ENCODE measurements around the gene MKNK2.
A peak's percentile ranks its signal among the peaks of the same experiment; 100 is the strongest.

MKNK2 gene

GRCh38 chr19:2021453-2022140 lies 29.4 kb downstream of the MKNK2 start:
- DNase-seq, result no peak

DNA sequence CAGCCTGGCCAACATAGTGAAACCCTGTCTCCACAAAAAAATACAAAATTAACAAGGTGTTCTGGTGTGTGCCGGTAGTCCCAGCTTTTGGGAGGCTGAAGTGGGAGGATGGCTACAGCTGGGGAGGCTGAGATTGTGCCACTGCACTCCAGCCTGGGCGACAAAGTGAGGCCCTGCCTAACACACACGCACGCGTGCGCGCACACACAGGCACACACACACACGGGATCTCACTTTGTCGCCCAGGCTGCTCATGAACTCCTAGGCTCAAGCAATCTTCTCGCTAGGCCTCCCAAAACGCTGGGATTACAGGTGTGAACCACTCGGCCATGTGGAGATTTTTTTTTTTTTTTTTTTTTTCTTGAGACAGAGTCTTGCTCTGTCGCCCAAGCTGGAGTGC lies 32.3 kb downstream of the MKNK2 start:
- no peak for DNase-seq

DNA sequence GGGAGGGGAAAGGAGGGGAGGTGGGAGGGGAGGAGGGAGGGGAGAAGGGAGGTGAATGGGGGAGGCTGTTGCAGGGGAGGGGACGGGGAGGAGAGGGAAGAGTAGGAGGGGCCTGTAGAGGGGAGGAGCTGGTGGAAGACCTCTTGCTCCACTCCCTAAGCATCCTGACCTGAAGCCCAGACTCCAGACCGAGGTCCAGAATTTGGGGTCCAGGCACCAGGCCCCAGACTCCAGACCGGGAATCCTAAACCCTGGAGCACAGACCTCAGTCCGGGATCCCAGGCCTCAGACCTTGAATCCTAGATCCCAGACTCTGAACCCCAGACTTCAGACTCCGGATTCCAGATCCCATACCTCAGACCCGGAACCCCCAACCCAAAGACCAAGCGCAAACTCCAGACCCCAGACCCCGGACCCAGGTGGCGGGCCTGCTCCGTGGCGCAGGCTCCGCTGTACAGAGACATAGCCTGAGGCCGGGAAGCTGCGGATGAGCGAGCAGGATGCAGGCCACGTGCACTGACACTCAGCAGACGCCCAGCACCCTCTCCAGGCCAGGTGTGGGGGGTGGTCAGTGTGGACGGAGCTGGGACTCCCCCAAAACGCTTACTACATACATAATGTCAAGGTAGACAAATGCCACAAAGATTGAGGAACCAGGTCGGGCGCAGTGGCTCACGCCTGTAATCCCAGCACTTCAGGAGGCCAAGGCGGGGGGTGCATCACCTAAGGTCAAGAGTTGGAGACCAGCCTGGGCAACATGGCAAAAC lies 34.8 kb downstream of the MKNK2 start:
- peak; percentile 63 for DNase-seq

GRCh38 chr19:2015608-2015950 lies 35.5 kb downstream of the MKNK2 start, which contains the start of gene BTBD2:
Gene BTBD2, minus strand, starts transcription at chr19:2015714. Its CDS starts 11 bp downstream, at chr19:2015703.
- DNase-seq, result peak; percentile 53

GRCh38 chr19:2014731-2015607 lies 36.1 kb downstream of the MKNK2 start:
- no peak for DNase-seq

DNA sequence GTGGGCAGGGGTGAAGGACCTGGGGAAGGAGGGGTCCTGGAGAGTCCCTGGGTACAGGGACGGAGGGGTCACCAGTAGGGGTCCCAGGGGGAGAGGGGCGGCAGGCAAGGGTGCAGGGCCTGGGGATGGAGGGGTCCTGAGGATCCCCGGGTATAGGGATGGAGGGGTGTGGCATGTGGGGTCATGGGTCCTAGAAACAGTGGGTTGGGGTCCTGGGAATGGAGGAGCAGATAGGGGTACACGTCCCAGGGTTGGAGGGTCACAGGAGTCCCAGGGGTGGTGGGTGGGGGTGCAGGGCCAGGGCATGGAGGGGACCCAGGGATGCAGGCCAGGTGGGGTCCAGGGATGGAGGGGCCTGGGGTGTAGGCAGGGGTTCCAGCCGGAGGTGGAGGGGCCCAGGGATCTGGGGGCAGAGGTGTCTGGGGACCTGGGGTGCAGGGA lies 36.9 kb downstream of the MKNK2 start:
- DNase-seq, result no peak

DNA sequence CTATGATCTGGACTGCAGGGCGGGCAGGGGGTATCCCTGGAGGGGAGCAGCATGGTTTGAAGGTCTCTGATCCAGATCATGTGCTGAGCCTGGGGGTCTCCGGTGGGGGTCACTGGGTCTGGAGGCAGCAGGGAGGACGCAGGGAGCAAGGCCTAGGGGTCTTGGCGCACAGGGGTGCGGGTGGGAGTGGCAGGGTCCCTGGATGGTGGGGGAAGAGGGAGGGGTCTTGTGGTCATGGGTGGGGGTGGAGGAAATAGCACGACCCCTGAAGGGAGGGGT lies 37.4 kb downstream of the MKNK2 start:
- no peak for DNase-seq

DNA sequence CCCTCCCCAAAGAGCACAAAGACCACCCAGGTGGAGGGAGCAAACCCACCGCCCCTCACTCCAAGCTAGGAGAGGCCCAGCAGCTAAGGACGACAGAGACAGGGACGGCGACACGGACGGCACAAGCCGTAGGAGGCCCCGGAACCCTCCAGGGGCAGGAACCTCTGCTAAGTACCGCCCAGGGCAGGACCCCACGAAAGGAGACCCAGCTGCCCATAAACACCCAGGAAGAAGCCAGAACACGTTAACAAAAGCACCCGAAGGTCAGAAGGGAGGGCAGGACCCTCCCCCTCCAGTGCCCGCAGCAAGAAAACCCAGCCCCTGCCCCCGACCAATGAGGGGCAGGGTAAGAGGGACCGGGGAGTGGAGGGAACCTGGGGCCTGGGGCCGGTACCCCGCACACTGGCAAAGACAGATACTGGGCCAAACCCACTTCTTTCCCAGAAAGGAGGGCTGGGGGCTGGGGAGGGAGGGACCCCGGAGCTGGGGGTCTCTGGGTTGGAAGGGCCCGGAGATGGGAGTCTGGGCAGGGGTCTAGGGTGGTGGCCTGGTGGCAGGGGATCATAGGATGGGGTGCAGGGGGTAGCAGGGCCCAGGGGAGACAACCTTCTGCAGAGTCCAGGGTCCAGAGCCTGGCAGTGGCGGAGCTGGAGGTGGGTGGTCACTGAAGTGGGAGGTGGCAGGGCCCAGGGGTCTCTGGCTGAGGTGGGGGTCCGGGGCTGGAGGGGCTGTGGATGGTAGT lies 37.9 kb downstream of the MKNK2 start:
- DNase-seq, result no peak

GRCh38 chr19:2011169-2011568 lies 39.9 kb downstream of the MKNK2 start:
- DNase-seq, result no peak

DNA sequence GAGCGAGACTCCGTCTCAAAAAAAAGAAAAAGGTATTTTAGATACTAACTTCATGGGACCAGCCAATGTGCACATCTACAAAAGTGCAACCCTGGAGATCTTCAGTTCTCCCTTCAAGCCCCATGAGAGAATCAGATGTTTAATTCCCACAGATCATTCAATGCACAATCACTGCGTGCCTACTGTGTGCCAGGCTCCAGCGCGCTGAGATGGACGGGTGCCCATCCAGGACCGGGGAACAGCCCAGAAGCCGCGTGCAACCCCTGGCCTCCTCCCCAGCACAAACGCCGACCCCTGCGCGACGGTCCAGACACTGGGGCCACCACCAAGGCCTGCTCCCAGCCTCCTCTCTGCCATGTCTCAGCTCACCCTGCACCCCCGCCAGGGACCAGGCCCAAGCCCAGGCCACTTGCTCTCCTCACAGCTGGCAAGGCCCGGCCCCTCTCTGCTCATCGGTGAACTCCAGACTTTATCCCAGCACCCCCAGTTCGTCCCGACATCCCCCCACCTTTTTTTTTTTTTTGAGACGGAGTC lies 40.8 kb downstream of the MKNK2 start:
- DNase-seq, result no peak

DNA sequence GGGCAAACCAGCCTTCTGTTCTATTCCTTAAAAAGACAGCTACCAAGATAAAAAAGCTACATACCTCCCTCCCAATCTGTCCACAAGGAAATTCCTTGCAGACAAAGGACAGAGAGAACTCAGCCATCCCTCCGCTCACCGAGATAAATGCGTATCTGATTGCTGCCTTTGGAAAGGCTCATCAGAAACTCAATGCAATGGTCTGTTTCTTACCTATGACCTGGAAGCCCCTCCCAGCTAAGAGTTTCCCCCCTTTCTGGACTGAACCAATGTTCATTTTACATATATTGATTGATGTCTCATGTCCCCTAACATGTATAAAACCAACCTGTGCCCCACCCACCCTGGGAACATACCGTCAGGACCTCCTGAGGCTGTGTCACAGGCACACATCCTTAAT lies 47.2 kb downstream of the MKNK2 start:
- DNase-seq, result no peak

GRCh38 chr19:1999856-2000515 lies 51.1 kb downstream of the MKNK2 start:
- no peak for DNase-seq

- no peak for DNase-seq
These were observed 52.0 kb downstream of the MKNK2 start for GRCh38 chr19:1998712-1999708.

DNA sequence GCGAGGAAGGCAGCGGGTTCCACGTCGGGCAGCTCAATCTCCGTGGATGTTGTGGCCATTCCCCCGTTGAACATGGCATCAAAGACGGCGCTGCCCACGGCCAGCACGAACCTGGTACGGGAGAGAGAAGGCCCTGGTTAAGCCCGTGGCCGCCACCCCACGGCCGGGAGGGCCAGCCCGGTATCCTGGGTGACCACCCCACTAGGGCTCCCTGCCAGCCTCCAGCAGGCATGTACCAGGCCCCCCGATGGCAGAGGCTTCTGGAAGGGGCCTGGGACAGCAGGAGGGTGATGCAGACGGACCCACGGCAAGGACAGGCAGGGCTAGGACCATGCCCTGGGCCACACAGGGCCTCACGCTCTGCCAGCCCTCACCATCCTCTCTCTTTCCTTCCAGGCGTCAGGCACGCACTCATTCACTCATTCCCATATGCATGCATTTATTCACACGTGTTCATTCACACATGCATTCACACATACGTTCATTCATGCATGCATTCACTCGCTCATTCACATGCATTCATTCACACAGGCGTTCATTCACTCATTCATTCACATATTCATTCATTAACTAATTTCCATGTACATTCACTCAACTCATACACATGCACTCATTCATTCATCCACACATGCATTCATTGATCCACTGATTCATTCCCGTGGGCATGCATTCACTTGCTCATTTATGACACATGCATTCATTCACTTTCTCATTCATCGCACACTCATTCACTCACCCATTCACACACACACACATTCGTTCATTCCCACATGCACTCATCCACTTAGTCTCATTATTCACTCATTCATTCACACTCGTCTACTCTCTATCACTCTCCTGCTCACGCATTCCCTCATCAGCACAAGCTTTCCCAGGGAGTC lies 53.5 kb downstream of the MKNK2 start:
- DNase-seq, result no peak

DNA sequence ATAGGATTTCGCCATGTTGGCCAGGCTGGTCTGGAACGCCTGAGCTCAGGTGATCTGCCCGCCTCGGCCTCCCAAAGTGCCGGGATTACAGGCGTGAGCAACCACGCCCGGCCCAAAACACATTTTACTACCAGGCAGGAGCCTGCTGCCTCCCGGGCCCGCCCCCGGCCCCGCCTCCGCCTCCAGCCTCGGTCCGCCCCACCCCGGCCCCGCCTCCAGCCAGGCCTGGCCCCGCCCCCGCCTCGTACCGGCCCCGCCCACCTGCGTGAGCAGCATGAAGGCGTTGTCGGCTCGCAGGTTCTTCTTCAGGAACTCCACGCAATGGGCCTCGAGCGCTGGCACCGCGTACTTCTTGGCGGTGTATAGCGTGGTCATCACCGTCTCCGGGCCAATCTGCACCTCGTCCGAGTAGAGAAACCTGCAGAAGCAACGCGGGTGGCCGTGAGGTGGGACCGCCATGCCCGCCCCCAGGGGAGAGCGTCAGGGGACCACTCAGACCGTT lies 58.2 kb downstream of the MKNK2 start:
- DNase-seq, result no peak

DNA sequence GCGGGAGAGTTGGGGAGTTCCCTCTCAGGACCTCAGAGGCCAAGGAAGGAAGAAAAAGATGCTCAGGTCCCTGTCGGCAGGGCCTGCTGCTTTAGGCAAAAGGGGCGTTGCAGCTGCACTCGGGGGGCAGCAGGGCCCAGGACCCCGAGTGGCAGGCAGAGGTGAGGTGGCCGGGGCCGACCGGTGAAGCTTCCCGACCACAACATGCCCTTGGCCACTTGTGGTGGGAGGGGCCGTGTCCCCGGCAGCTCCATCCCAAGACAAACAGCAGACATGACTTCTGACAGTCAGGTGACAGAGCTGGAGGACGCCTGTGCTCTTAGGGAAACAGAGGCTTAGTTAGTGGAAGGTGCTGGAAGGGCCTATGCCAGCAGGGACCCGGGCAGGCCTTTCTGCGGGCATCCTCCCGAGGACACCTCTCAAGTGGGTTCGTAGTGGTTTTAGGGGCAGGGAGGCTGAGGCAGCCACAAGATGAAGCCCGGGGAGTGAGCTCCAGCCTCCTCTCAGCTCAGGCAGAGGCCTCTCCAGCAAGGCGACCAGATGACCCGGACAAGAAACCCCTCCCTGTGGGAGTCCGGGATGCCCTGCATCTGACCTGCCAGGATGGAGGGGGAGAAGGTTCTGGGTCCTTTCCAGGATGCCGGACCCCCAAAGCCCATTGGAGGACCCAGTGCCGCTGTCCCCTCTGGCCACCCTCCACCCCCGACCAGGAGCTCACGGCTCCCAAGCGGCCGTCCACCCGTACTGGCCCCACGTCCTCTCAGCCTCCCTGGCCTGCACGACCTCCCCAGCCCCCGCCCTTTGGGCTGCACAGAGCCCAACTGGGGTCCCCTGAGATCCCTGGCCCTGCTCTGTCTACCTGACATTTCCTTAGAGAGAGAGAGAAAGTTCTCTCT lies 59.8 kb downstream of the MKNK2 start:
- no peak for DNase-seq

DNA sequence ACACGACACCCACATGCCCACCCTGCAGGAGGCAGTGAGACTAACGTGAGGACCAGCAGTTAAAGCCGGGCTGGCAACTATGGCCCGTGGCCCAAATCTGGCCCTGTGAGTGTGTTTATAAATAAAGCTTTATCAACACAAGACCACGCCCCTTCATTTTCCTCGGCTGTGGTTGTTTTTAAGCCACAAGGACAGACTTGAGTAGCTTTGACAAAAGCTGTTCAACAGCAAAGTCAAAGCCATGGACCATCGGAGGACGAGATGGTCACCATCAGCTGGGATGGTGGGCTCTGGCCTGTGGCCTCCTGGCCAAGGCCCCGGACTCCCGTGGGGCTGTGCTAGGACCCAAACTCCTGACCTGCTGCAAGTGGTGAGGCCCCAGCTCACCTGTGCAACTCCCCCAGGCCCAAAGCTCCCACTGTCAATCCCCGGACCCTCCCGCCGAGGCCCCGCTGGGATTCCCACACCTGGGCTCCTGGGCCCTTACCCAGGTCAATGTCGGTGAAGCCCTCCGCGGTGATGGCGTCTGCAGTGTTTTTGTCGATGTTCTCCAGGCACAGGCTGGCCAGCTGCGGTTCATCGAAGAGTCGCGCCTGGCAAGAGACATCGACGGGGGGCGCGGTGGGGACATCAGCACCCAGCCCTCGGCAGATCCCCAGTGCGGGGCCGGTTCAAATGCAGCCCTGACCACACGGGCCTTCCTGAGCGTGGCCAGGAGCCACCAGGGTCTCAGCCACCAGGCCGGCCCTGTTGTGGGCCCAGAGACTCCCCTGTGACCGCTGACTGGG lies 60.6 kb downstream of the MKNK2 start:
- DNase-seq, result no peak

All from stimulated activated CD4-positive, alpha-beta T cell treated with anti-CD3 and anti-CD28 coated beads, Interleukin-4, amount 100 ng/mL, for 24 hours (primary cell).